Endothelial cell of umbilical vein (primary cell): ENCODE data around the gene TBC1D14. TPM values are rescaled to one million over a fixed set of nuclear protein-coding genes. Genes with fewer than 3 reads are reported as not detected.

Experiments used
- BruUV-seq: library from RNA; stranded (reverse); fragments of 400-500 nt; replicated peaks from 2 replicates; lab custom pipeline; 2021; lab: Mats Ljungman, UMichigan
- CTCF ChIA-PET: fragments of 300-600, 350-600 bp; sonication (Branson Sonifier 250); formaldehyde crosslinking; loops from one replicate; lab custom pipeline; 2021; ENCODE audit warnings: antibody characterized with exemption, inconsistent platforms; lab: Charles Lee
- POLR2A ChIA-PET: fragments of 300-600, 350-600 bp; sonication (Branson Sonifier 250); formaldehyde crosslinking; loops from one replicate; lab custom pipeline; 2021; ENCODE audit warnings: antibody characterized with exemption, inconsistent platforms; lab: Charles Lee
- DNase-seq: peaks from one replicate; pipeline ENCODE4 v3.0.0-alpha.2; 2011; ENCODE audit warnings: low read depth, low spot score
- FAIRE-seq: peaks from 2 replicates; lab custom pipeline; 2011; peaks lifted over from hg19 to GRCh38; lab: Jason Lieb, UNC
- H2AFZ ChIP-seq: 2 replicates; pipeline ENCODE4 v1.6.0; 2012; ENCODE audit warnings: low read depth, low read length, control low read depth, inconsistent platforms
- H3K27ac ChIP-seq: 2 replicates; pipeline ENCODE4 v1.5.1; 2011; ENCODE audit warnings: low read depth, mild to moderate bottlenecking, control low read depth, low read length, moderate library complexity; ENCODE audit not compliant: insufficient read depth
- H3K27me3 ChIP-seq, 2 experiments: 2 replicates each; pipeline versions ENCODE4 v1.6.0 to v1.6.1; 2011; ENCODE audit warnings: low read length in 2 of 2, mixed read lengths in 1 of 2; ENCODE audit not compliant: control insufficient read depth in 2 of 2, insufficient read depth in 2 of 2
- H3K36me3 ChIP-seq, 2 experiments: 2 replicates in 1 of 2; 3 replicates in 1 of 2; pipeline ENCODE4 v1.5.1; 2011; ENCODE audit warnings: low read length in 2 of 2, mild to moderate bottlenecking in 1 of 2, moderate library complexity in 1 of 2; ENCODE audit not compliant: control insufficient read depth in 2 of 2, insufficient read depth in 2 of 2; ENCODE audit errors: extremely low read depth in 1 of 2
- H3K4me1 ChIP-seq: 3 replicates; pipeline ENCODE4 v1.5.1; 2011; ENCODE audit warnings: mild to moderate bottlenecking, low read length; ENCODE audit not compliant: control insufficient read depth, insufficient read depth; ENCODE audit errors: extremely low read depth
- H3K4me2 ChIP-seq: 2 replicates; pipeline ENCODE4 v1.6.1; 2011; ENCODE audit warnings: low read length, control low read depth, mixed read lengths; ENCODE audit not compliant: insufficient read depth
- H3K4me3 ChIP-seq, 3 experiments: fragments of 200-600 bp in 1 of 3; sonication (generic), shearing (Covaris generic) in 1 of 3; replicated peaks in 1 of 3; 2 replicates each; pipeline ENCODE4 v1.5.1; 2011 to 2016; ENCODE audit warnings: control low read depth in 3 of 3, low read length in 3 of 3, mild to moderate bottlenecking in 2 of 3, inconsistent platforms in 1 of 3, low read depth in 1 of 3, moderate library complexity in 1 of 3; ENCODE audit not compliant: insufficient read depth in 1 of 3
- H3K79me2 ChIP-seq: 2 replicates; pipeline ENCODE4 v1.6.0; 2012; ENCODE audit warnings: low read length, inconsistent platforms; ENCODE audit not compliant: control insufficient read depth, insufficient read depth
- H3K9ac ChIP-seq: replicated peaks from 2 replicates; pipeline ENCODE3; 2011; ENCODE audit warnings: low read length, control low read depth; ENCODE audit not compliant: insufficient read depth; ENCODE audit errors: extremely low read depth
- H3K9me1 ChIP-seq: replicated peaks from 3 replicates; pipeline ENCODE4 v1.6.0; 2011; ENCODE audit warnings: mild to moderate bottlenecking, low read length; ENCODE audit not compliant: control insufficient read depth, insufficient read depth; ENCODE audit errors: extremely low read depth
- H3K9me3 ChIP-seq: replicated peaks from 2 replicates; pipeline ENCODE4 v1.5.1; 2012; ENCODE audit warnings: low read length, inconsistent platforms; ENCODE audit not compliant: control insufficient read depth, insufficient read depth
- H4K20me1 ChIP-seq: replicated peaks from 2 replicates; pipeline ENCODE3; 2011; ENCODE audit warnings: mild to moderate bottlenecking, low read length; ENCODE audit not compliant: control insufficient read depth, insufficient read depth; ENCODE audit errors: extremely low read depth
- EZH2 ChIP-seq: IDR thresholded peaks from 2 replicates; pipeline ENCODE4 v1.6.1; 2012; ENCODE audit warnings: borderline replicate concordance, low read depth, mild to moderate bottlenecking, moderate library complexity, low read length, inconsistent platforms; ENCODE audit not compliant: severe bottlenecking
- GATA2 ChIP-seq: IDR thresholded peaks from 2 replicates; pipeline ENCODE4 v1.7.0; 2011; ENCODE audit warnings: low read depth, mild to moderate bottlenecking, moderate library complexity, mixed read lengths, low read length; ENCODE audit not compliant: insufficient read length, insufficient read depth
- POLR2AphosphoS5 ChIP-seq: IDR thresholded peaks from 2 replicates; pipeline ENCODE4 v1.6.1; 2012; ENCODE audit warnings: low read depth, mild to moderate bottlenecking, control low read depth, low read length, moderate library complexity; ENCODE audit not compliant: insufficient read depth
- dilution Hi-C: fragments of 300-500 bp; cut with MboI; formaldehyde crosslinking; loops from one replicate; pipeline ENCODE4 v1.15.0; 2019; ENCODE audit warnings: low sequenced_read_pairs; ENCODE audit not compliant: extremely low pct_ligation_motif_present
- intact Hi-C: fragments of 100-400 bp; cut with micrococcal nuclease; formaldehyde crosslinking; loops from one replicate; pipeline ENCODE4 v1.10.0; 2022
- polyA plus RNA-seq, 4 experiments: library from polyadenylated mRNA; depleted of rRNA in 3 of 4; stranded (reverse) in 3 of 4; unstranded in 1 of 4; fragments of >200 nt; gene quantifications; 2 replicates each; pipeline versions ENCODE4 v1.2.1 to v1.2.3, GENCODE V29; 2011 to 2012; ENCODE audit warnings: missing spikeins in 1 of 4
- total RNA-seq: library from RNA; stranded (reverse); gene quantifications from 2 replicates; pipeline ENCODE4 v1.2.3, GENCODE V29; 2021
- TF ChIP-seq, protein P1 (sequence below), 2 donors: IDR thresholded peaks; 1 replicate in 1 of 2; 2 replicates in 1 of 2; pipeline ENCODE4 v1.5.1; 2011; ENCODE audit warnings: low read length in 2 of 2, mild to moderate bottlenecking in 2 of 2, moderate library complexity in 2 of 2, control low read depth in 1 of 2, inconsistent platforms in 1 of 2, low read depth in 1 of 2; ENCODE audit not compliant: insufficient read depth in 1 of 2; ENCODE audit errors: extremely low read depth in 1 of 2

Gene TBC1D14
- total and polyA plus RNA-seq, 2 donors (not counting 3 experiments of a cell fraction or from before 2014, with no cell fraction given): 23.7 to 24.8 TPM

DNA sequence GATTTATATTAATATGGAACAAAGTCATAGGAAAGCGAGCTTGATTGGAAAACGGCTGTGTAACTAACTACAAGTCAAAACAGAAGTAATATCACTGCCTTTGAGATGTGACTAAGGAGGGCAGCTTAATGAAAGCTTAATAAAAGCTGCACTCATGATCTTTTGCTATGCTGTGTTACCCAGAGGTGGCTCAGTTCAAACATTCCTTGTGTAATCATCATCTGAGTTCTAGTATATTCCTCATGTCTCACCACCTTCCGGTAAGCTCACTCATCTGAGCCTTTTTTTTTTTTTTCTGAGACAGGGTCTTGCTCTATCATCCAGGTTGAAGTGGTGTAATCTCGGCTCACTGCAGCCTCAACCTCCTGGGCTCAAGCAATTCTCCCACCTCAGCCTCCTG is 153.2 kb downstream of the TBC1D14 start:
- H3K36me3 ChIP-seq: peaks cover 22 to 38% of the 10 kb centered on the region in 2 experiments
- no peak overlapping the region for H2AFZ ChIP-seq
- no peaks in the 10 kb centered on the region for H3K9me3 ChIP-seq
- intact Hi-C loops: no loop called here
- H3K4me3 ChIP-seq: no peak overlapping the region
- no peak overlapping the region for H3K4me2 ChIP-seq
- peaks cover 46% of the 10 kb centered on the region for H3K79me2 ChIP-seq
- no peaks in the 10 kb centered on the region for H4K20me1 ChIP-seq
- H3K4me1 ChIP-seq: peaks cover 13% of the 10 kb centered on the region
- no peak for FAIRE-seq
- BruUV-seq: no TSS peak
- no peaks in the 10 kb centered on the region for H3K9me1 ChIP-seq
- no peak overlapping the region for H3K27ac ChIP-seq
- H3K27me3 ChIP-seq: no peaks in the 10 kb centered on the region
- no peak overlapping the region for H3K9ac ChIP-seq
- TF ChIP-seq EZH2 (no peak), GATA2 (no peak), POLR2AphosphoS5 (no peak)
- POLR2A ChIA-PET: no interaction called here
- no peak for DNase-seq
- dilution Hi-C loops: no loop called here
- CTCF ChIA-PET: interaction anchor here (3.5 kb wide), 1 partner anchor 19 kb away, joined by 16 read pairs; the partner anchor contains the start of gene TADA2B

DNA sequence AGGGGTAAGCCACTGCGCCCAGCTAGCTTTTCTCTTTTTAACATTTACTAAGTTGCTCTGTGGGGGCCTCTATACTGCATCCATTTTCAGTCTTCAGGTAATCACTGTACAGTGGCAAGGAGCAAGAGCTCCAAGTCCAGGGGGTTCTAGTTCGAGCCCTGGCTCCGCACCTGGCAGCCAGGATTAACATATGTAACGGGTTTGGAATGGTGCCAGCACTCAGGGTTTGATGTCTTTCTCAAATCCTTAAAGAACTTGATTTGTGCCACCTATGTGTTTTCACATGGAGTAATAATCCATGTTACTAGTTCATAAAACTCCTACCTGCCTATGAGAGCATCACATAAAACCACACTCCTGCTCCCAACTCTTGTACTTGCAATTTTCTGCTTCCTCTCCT is 153.7 kb downstream of the TBC1D14 start:
- ChIA-PET POLR2A (no interaction called here), CTCF (interaction anchor here (3.5 kb wide), 1 partner anchor 20 kb away, joined by 16 read pairs; the partner anchor contains the start of gene TADA2B)
- dilution Hi-C loops (no loop called here), intact Hi-C loops (no loop called here)
- no peaks in the 10 kb centered on the region for H3K9me1 ChIP-seq
- H4K20me1 ChIP-seq: no peaks in the 10 kb centered on the region
- H3K4me2 ChIP-seq: no peak overlapping the region
- no peak overlapping the region for H3K9ac ChIP-seq
- peaks cover 46% of the 10 kb centered on the region for H3K79me2 ChIP-seq
- no peak overlapping the region for H2AFZ ChIP-seq
- H3K36me3 ChIP-seq: peaks cover 22 to 38% of the 10 kb centered on the region in 2 experiments
- TF ChIP-seq, protein P1, sequence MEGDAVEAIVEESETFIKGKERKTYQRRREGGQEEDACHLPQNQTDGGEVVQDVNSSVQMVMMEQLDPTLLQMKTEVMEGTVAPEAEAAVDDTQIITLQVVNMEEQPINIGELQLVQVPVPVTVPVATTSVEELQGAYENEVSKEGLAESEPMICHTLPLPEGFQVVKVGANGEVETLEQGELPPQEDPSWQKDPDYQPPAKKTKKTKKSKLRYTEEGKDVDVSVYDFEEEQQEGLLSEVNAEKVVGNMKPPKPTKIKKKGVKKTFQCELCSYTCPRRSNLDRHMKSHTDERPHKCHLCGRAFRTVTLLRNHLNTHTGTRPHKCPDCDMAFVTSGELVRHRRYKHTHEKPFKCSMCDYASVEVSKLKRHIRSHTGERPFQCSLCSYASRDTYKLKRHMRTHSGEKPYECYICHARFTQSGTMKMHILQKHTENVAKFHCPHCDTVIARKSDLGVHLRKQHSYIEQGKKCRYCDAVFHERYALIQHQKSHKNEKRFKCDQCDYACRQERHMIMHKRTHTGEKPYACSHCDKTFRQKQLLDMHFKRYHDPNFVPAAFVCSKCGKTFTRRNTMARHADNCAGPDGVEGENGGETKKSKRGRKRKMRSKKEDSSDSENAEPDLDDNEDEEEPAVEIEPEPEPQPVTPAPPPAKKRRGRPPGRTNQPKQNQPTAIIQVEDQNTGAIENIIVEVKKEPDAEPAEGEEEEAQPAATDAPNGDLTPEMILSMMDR (IDR thresholded peaks at IDR 0.05; ENCODE audit: extremely low read depth in 1 of 2, insufficient read depth in 1 of 2, low read depth in 1 of 2, low read length in 2 of 2): no peak
- no peak for FAIRE-seq
- no peaks in the 10 kb centered on the region for H3K27me3 ChIP-seq
- no TSS peak for BruUV-seq
- peaks cover 13% of the 10 kb centered on the region for H3K4me1 ChIP-seq
- H3K4me3 ChIP-seq: no peak overlapping the region
- no peaks in the 10 kb centered on the region for H3K9me3 ChIP-seq
- H3K27ac ChIP-seq: no peak overlapping the region
- no peak for DNase-seq
